ENCODE measurements around the gene PCDH17.

The PCDH17 gene

GRCh38 chr13:57739089-57739488, 107.5 kb downstream of the PCDH17 start:
- no peak for DNase-seq (ENCODE audit: low read depth, low spot score)

GRCh38 chr13:57739543-57740190, 108.1 kb downstream of the PCDH17 start:
- DNase-seq (ENCODE audit: low read depth, low spot score), result no peak

- DNase-seq (ENCODE audit: low read depth, low spot score), result no peak
Measured at GRCh38 chr13:57740719-57741118, 109.2 kb downstream of the PCDH17 start.

DNA sequence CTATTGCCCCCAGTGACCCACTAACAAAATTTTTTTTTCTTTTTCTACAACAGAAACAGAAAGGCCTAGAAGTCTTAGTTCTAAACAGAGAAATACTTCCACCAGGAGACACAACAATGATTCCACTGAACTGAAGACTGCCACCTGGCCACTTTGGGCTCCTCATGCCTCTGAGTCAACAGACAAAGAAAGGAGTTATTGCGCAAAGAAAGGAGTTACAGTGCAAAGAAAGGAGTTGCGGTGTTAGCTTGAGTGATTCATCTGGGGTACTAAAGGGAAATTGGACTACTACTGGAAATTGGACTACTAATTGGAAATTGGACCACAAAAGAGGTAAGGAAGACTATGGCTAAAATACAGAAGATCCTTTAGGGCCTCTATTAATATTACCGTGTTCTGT, 116.6 kb downstream of the PCDH17 start:
- no peak for DNase-seq (ENCODE audit: low read depth, low spot score)

GRCh38 chr13:57760951-57761350, 129.4 kb downstream of the PCDH17 start:
- DNase-seq (ENCODE audit: low read depth, low spot score), result no peak

DNA sequence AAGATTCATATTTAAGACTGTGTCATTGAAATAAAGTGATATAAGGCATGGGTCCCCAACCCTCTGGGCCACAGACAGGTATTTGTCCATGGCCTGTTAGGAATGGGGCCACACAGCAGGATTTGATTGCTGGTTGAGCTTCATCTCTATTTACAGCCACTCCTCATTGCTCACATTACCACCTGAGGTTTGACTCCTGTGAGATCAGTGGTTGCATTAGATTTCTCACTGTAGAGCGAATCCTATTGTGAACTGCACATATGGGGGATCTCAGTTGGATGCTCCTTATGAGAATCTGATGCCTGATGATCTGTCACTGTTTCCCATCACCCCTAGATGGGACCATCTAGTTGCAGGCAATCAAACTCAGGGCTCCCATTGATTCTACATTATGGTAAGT, 132.1 kb downstream of the PCDH17 start:
- no peak for DNase-seq (ENCODE audit: low read depth, low spot score)
